HCT116 (cell line): ENCODE measurements around the gene GCNT1. TPM values are rescaled to one million over a fixed set of nuclear protein-coding genes. Genes with fewer than 3 reads are reported as not detected.

Source experiments
- ATAC-seq: fragments of 200-7000 bp; cut with Tn5 transposase; 2 replicates; pipeline ENCODE4 v1.9.1; 2020; ENCODE audit warnings: mild to moderate bottlenecking, moderate library complexity
- BruUV-seq: library from RNA; stranded (reverse); fragments of 400-500 nt; replicated peaks from 2 replicates; lab custom pipeline; 2021; lab: Mats Ljungman, UMichigan
- CTCF ChIA-PET: fragments of 300-600 bp; sonication (Branson Sonifier 250); formaldehyde crosslinking; loops from one replicate; lab custom pipeline; 2021; ENCODE audit warnings: antibody characterized with exemption; lab: Charles Lee
- POLR2A ChIA-PET: fragments of 300-600, 350-600 bp; sonication (Branson Sonifier 250); formaldehyde crosslinking; loops from one replicate; lab custom pipeline; 2021; ENCODE audit warnings: antibody characterized with exemption; lab: Charles Lee
- RAD21 ChIA-PET, 2 experiments: fragments of 300-600 bp; sonication (Branson Sonifier 250); formaldehyde crosslinking; loops; one replicate each; lab custom pipeline; 2023; ENCODE audit warnings: low total read pairs in 2 of 2; ENCODE audit not compliant: uncharacterized antibody in 2 of 2, unreplicated experiment in 2 of 2, low non-redundant PET in 1 of 2; lab: Charles Lee
- DNase-seq: peaks from one replicate; pipeline ENCODE4 v3.0.0-alpha.2; 2010; ENCODE audit warnings: low read depth, low spot score
- H2AFZ ChIP-seq: fragments of 200-600 bp; shearing (Covaris generic), sonication (generic); 2 replicates; pipeline ENCODE4 v1.6.1; 2017; ENCODE audit warnings: low read depth, mixed run types, mixed read lengths, antibody characterized with exemption, low read length; ENCODE audit not compliant: poor library complexity, severe bottlenecking
- H3K27ac ChIP-seq: 2 replicates; pipeline ENCODE4 v1.5.1; 2012; ENCODE audit warnings: low read depth, low read length
- H3K27me3 ChIP-seq: fragments of 200-600 bp; sonication (generic); 2 replicates; pipeline ENCODE4 v1.6.1; 2016; ENCODE audit warnings: mixed run types, low read length, mixed read lengths; ENCODE audit not compliant: insufficient read depth
- H3K36me3 ChIP-seq, 2 experiments: fragments of 200-500 bp in 1 of 2; fragments of 200-600 bp in 1 of 2; sonication (Bioruptor generic) in 1 of 2; sonication (generic) in 1 of 2; 2 replicates each; pipeline versions ENCODE4 v1.5.1 to v1.6.1; 2014 to 2016; ENCODE audit warnings: low read length in 2 of 2, inconsistent platforms in 1 of 2, mixed read lengths in 1 of 2, mixed run types in 1 of 2; ENCODE audit not compliant: insufficient read depth in 2 of 2, control insufficient read depth in 1 of 2
- H3K4me1 ChIP-seq, 2 experiments: fragments of 200-600 bp in 1 of 2; sonication (generic) in 1 of 2; 2 replicates each; pipeline versions ENCODE4 v1.5.1 to v1.6.1; 2012 to 2017; ENCODE audit warnings: low read length in 2 of 2, inconsistent platforms in 1 of 2, mild to moderate bottlenecking in 1 of 2, mixed read lengths in 1 of 2, mixed run types in 1 of 2, moderate library complexity in 1 of 2; ENCODE audit not compliant: insufficient read depth in 2 of 2, control insufficient read depth in 1 of 2
- H3K4me2 ChIP-seq: fragments of 200-600 bp; sonication (generic); 2 replicates; pipeline ENCODE4 v1.6.1; 2017; ENCODE audit warnings: mixed run types, low read length, mixed read lengths
- H3K4me3 ChIP-seq, 2 experiments: fragments of 200-600 bp in 1 of 2; sonication (generic) in 1 of 2; replicated peaks in 1 of 2; 2 replicates each; pipeline ENCODE4 v1.5.1; 2011 to 2016; ENCODE audit warnings: low read length in 2 of 2, control low read depth in 1 of 2, low read depth in 1 of 2, mild to moderate bottlenecking in 1 of 2, mixed read lengths in 1 of 2, mixed run types in 1 of 2
- H3K79me2 ChIP-seq: fragments of 200-600 bp; sonication (generic); 2 replicates; pipeline ENCODE4 v1.6.1; 2017; ENCODE audit warnings: mild to moderate bottlenecking, mixed run types, low read length, moderate library complexity, mixed read lengths; ENCODE audit not compliant: insufficient read depth
- H3K9ac ChIP-seq: fragments of 200-600 bp; sonication (generic); 2 replicates; pipeline ENCODE4 v1.6.1; 2016; ENCODE audit warnings: low read length, mixed read lengths
- H3K9me2 ChIP-seq: fragments of 200-600 bp; sonication (generic), shearing (Covaris generic); 2 replicates; pipeline ENCODE4 v1.6.1; 2017; ENCODE audit warnings: mixed run types, mild to moderate bottlenecking, moderate library complexity; ENCODE audit not compliant: insufficient read depth
- H3K9me3 ChIP-seq, 2 experiments: fragments of 200-500 bp in 1 of 2; fragments of 200-600 bp in 1 of 2; sonication (Bioruptor generic) in 1 of 2; sonication (generic) in 1 of 2; 2 replicates each; pipeline ENCODE4 v1.6.1; 2014 to 2017; ENCODE audit warnings: low read length in 2 of 2, mixed read lengths in 2 of 2, inconsistent platforms in 1 of 2, low read depth in 1 of 2, mild to moderate bottlenecking in 1 of 2, mixed run types in 1 of 2, moderate library complexity in 1 of 2; ENCODE audit not compliant: control insufficient read depth in 1 of 2, insufficient read depth in 1 of 2
- H4K20me1 ChIP-seq: fragments of 200-600 bp; sonication (generic), shearing (Covaris generic); 2 replicates; pipeline ENCODE4 v1.6.1; 2017; ENCODE audit warnings: mixed run types, mild to moderate bottlenecking, moderate library complexity; ENCODE audit not compliant: insufficient read depth
- CBX3 ChIP-seq: IDR thresholded peaks from 2 replicates; pipeline ENCODE4 v1.6.1; 2012; ENCODE audit warnings: low read depth
- CEBPB ChIP-seq: IDR thresholded peaks from 2 replicates; pipeline ENCODE4 v1.6.1; 2012; ENCODE audit warnings: low read depth
- CTCF ChIP-seq, 3 experiments: fragments of 200-600 bp in 1 of 3; sonication (generic) in 1 of 3; IDR thresholded peaks in 2 of 3; conservative IDR thresholded peaks in 1 of 3; 2 replicates each; pipeline ENCODE4 v1.5.1; 2012 to 2017; ENCODE audit warnings: low read depth in 2 of 3, low read length in 2 of 3, antibody characterized with exemption in 1 of 3, borderline replicate concordance in 1 of 3, control low read depth in 1 of 3, mild to moderate bottlenecking in 1 of 3, mixed read lengths in 1 of 3, mixed run types in 1 of 3, moderate library complexity in 1 of 3; ENCODE audit not compliant: insufficient read depth in 1 of 3
- EZH2 ChIP-seq: fragments of 200-600 bp; sonication (generic); IDR thresholded peaks from 2 replicates; pipeline ENCODE4 v1.6.1; 2017; ENCODE audit warnings: antibody characterized with exemption, mixed run types
- FOSL1 ChIP-seq: IDR thresholded peaks from 2 replicates; pipeline ENCODE4 v1.6.1; 2012; ENCODE audit warnings: low read depth
- MAX ChIP-seq: IDR thresholded peaks from 2 replicates; pipeline ENCODE4 v1.6.1; 2012
- POLR2A ChIP-seq: IDR thresholded peaks from 2 replicates; pipeline ENCODE4 v1.7.0; 2011; ENCODE audit warnings: borderline replicate concordance; ENCODE audit not compliant: insufficient read depth, insufficient read length; ENCODE audit errors: extremely low read depth
- POLR2AphosphoS5 ChIP-seq: IDR thresholded peaks from 2 replicates; pipeline ENCODE4 v1.6.1; 2011; ENCODE audit warnings: mild to moderate bottlenecking, low read depth, low read length, moderate library complexity
- RAD21 ChIP-seq: IDR thresholded peaks from 2 replicates; pipeline ENCODE4 v1.6.1; 2012; ENCODE audit warnings: low read depth, mild to moderate bottlenecking
- YY1 ChIP-seq: IDR thresholded peaks from 2 replicates; pipeline ENCODE4 v1.6.1; 2011; ENCODE audit warnings: low read length, low read depth, moderate library complexity, mild to moderate bottlenecking; ENCODE audit not compliant: insufficient replicate concordance; ENCODE audit errors: extremely low read depth
- ZFX ChIP-seq: fragments of 450-650 bp; IDR thresholded peaks from 2 replicates; pipeline ENCODE4 v1.6.1; 2017
- intact Hi-C: fragments of 100-400 bp; cut with micrococcal nuclease; formaldehyde crosslinking; loops from 2 replicates; pipeline ENCODE4 v1.10.0; 2022
- total RNA-seq: library from RNA; stranded (reverse); gene quantifications from one replicate; pipeline ENCODE4 v1.2.1, GENCODE V29; 2021; ENCODE audit not compliant: unreplicated experiment

Gene GCNT1
- total RNA-seq, 1 experiment from 2014 or later = 5.8 TPM

- Histone ChIP-seq H3K4me2 (no peak overlapping the region), H3K9ac (no peak overlapping the region), H3K9me3 (no peaks in the 10 kb centered on the region), H3K4me1 (peaks cover 2 to 10% of the 10 kb centered on the region in 2 experiments; a peak in 3 of 4 replicates), H3K27me3 (no peaks in the 10 kb centered on the region), H3K4me3 (no peak overlapping the region), H3K79me2 (no peaks in the 10 kb centered on the region), H3K9me2 (no peaks in the 10 kb centered on the region), H4K20me1 (no peaks in the 10 kb centered on the region), H3K27ac (no peak overlapping the region), H2AFZ (no peak overlapping the region), H3K36me3 (no peaks in the 10 kb centered on the region)
- no peak for DNase-seq
- no TSS peak for BruUV-seq
- ChIA-PET RAD21 (no interaction called here), POLR2A (no interaction called here), CTCF (no interaction called here)
- intact Hi-C loops = no loop called here
- no peak for ATAC-seq
- TF ChIP-seq FOSL1 (no peak), MAX (no peak), ZFX (no peak), EZH2 (no peak), POLR2A (no peak), RAD21 (no peak), POLR2AphosphoS5 (no peak), CEBPB (no peak), CBX3 (no peak), CTCF (IDR thresholded peaks at IDR 0.05 in 2 of 3, conservative IDR thresholded peaks at IDR 0.05 in 1 of 3; ENCODE audit: borderline replicate concordance in 1 of 3, insufficient read depth in 1 of 3, low read depth in 2 of 3, low read length in 2 of 3) (no peak), YY1 (no peak)
Observed at GRCh38 chr9:76444322-76444929, 14.6 kb upstream of the GCNT1 start.
